Measurements from ENCODE around the gene FGFBP1.

The FGFBP1 gene

DNA sequence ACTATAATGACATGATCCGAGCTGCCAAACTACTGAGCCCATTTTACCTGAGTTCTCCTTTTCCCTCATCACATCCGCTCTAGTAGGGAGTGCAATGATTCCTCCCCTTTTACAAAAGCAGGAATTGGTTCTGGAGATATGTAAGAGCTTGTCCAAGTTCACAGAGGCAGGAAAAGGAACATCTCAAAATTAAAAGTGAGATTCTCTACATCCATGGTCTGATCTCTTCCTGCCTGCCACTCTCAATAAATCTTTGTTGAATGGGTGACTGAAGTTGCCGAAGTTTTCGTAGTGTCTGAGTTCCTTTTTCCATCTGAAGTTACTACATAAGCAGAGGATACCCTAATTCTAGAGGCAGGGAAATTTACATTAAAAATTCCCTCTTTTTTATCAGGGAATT is at the start of gene FGFBP1:
FGFBP1 (minus strand) TSS at position 101 of the 400 bp plus-strand sequence. CDS start 2,108 bp downstream, outside the sequence.
- DNase-seq (ENCODE audit: extremely low read depth in 1 of 2, low read depth in 1 of 2): no peak

DNA sequence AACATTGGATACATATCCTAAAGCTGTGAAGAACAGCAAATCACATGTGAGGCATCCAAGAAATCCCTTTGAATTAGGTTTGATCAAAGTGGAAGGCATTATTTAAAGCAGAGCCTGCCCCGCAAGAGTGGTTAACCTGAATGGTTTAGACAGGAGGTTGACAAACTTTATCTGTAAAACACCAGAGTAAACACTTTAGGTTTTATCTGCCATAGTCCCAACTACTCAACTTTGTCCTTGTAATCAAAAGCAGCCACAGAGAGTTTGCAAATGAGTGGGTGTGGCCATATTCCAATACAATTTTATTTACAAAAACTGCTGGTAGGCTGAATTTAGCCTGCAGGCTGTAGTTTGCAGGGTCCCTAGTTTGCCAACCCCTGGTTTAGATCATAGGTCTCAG is 49.7 kb upstream of the FGFBP1 start:
- DNase-seq (ENCODE audit: extremely low read depth in 1 of 2, low read depth in 1 of 2): no peak

DNA sequence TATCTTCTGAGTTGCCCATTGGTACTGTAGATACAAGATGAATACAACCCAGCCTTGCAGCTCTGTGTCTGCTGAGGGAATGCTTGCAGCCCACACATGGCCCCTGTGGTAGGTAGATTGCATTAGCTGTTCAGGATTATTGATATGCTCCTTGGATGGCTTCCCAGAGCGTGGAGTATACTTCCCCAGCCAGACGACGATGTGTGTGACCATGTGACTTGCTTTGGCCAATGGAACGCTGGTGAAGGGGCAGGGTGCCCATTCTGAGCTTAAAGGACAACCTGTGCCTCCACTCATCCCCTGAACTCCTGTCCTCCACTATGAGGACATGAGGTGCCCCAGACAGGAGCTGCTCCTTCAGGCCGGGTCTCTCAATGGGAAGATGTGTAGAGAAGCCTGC is 48.4 kb upstream of the FGFBP1 start:
- DNase-seq (ENCODE audit: extremely low read depth in 1 of 2, low read depth in 1 of 2): no peak

DNA sequence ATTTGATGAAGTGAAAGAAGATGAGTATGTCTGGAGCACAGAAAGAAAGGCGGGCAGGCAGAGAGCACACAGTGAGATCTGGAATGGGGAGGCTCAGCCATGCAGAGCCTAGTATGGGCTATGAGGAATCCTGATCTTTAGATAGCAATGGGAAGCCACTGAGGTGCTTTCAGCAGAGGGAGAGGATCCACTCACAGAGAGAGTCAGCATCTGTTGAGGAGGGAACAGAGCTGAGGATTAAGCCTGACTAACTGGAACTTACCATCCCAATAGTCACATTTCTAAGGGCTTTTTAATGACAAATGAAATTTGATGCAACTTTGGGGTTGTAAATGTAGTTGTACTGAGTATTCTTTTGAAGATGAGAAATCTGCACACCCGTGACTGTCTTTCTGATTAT is 45.1 kb upstream of the FGFBP1 start:
- no peak for DNase-seq (ENCODE audit: extremely low read depth in 1 of 2, low read depth in 1 of 2)

DNA sequence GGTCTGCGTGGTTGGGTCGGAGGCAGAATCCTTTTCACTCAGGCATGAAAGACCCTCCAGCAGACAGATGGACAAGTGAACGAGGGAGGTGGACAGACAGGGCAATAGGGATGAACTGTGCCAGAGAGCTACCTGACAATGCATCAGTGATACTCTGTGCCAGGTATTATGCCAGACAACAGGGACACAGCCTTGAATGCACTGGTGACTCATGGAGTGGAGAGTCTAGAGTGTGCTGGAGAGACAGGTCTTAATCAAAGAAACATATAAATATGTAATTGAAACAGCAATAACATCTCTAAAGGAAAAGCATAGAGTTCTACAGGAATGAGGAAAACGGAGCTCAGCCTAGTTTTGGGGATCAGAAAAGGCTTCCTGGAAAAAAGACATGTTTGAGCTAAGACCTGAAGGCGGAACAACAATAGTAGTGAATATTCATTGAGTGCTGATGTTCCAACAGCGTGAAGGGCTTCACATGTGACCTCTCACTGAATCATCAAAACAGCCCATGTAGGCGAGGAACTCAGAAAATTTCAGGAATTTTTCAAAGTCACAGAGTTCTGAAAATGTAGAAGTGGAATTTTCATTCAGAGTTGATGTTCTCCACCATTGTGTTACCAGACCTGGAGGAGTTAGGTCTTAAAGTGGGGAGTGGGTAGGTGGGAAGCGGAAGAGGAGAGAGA is 44.4 kb upstream of the FGFBP1 start:
- no peak for DNase-seq (ENCODE audit: extremely low read depth in 1 of 2, low read depth in 1 of 2)

DNA sequence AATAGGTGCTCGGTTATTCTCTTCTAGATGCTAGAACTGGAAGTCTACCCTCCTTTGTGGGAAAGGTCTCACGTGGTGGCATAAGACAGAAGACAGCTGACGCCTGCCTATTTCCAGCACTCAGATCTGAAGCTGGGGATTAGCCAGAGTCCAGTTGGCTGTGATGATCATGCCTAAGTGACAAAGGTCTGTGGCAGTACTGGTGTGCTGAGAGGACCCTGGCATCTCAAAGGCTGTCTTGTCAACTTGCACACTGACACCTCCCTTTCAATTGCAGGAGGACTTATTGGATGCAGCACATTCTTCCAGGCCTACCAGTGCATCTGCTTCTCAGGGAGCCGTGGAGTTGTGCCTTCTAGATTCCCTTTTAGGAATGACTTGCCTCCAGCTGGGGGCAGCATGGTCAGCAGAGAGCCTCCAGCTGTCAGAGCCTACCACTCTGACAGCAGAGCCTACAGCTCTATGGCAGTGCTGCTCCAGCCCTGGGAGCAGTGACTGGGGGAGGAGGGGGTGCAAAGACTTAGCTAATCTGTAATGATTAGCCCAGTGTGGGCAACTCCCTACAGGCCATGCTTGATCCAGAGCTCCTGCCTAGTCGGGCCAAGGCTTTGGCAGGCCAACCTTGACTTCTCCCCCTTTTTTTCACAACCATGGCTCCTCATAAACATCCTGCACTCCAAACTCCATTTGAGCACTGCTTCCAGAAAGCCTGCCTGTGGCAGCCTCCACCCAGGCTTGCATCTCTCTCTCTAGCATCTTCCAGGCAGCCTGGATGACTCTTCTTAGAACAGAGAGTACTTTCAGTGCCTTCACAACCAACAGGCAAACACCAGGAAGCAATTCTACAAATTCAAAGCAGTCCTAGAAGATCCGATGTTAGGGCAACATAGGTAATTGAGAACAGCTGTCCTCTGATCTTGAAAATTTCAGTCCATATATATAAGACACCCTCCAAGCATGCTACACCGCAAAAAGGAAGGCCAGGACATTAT is 38.2 kb upstream of the FGFBP1 start:
- DNase-seq (ENCODE audit: extremely low read depth in 1 of 2, low read depth in 1 of 2): no peak

DNA sequence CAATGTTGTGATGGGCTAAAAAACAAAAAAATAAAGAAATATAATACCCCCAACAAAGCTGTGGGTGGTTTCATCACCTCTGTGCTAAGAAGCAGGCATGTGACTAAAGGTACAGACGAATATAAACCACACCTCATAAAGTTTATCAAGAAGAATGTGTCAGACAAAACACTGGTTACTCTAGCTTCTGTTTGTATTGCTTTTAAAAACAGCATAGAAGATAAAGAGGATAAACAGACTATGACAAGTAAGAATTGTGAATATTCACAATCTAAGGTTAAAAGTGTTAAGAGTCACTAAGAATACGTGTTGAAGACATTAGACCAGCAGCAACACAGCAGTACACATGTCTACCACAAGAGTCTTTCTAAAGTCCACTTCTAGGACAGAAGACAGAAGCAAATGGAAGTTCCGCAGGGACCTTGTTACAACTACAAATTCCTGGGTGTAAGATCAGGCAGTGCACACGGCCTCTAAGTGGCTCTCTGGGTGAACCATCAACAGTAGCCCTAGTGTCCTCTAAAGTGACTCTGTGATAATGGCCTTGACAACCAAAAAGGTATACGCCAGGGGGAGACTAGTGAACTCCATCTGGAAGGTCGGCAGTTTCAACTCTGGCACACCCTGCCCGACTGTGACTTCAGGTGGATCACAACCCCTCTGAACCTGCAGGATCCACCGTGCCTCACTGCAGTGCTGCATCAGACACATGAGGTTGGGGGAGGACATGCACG is 32.7 kb upstream of the FGFBP1 start:
- DNase-seq (ENCODE audit: extremely low read depth in 1 of 2, low read depth in 1 of 2): no peak

DNA sequence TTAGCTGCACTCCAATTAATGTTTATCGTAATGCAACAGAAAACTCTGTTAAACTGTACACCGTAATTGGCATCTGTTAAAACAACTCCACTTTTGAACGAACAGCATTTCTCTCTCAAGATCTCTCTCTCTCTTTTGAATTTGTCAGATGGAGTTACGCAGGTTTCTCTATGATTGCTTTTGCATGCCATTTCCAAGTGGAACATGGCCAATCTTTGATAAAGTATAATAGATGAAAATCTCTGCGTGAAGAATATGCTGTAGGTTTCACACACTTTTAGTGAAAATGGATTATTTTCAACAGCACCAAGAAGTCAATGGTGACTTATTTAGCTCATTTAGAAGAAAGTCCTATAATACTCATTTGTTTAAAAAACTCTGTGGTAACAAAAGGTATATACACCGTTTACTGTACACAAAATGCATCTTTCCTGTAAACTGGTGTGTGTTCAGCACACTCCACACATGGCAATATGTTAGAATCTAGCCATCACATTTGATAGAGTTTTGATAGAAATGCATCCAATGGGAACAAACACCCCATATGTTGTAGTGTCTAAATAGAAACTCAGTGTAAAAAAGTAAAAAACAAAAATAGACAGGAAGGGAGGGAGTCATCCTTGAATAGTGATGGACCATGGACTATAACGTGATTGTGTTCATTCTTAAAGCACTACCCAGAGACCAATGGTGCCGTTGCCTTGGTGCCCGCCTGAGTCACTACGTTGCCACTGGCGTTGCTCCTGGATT is 30.2 kb upstream of the FGFBP1 start:
- DNase-seq (ENCODE audit: extremely low read depth in 1 of 2, low read depth in 1 of 2): no peak

DNA sequence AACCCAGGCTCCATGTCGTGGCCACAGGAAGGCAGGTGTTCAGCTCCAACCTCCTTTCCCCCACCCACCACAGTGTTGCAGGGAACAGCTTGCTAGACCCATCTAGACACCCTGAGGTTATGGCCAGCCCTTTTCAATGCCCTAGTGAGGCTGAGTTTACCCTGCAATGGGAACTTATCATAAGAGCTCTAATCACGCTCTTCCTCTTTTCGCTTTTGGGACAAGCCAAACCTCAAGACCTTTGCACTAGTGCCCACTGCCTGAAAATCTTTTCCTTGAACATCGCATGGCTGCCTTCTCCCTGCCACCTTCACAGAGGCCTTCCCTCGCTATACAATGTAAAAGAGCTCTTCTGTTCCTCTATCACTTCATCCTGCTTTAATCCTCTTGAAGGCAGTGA is 26.8 kb upstream of the FGFBP1 start:
- DNase-seq (ENCODE audit: extremely low read depth in 1 of 2, low read depth in 1 of 2): no peak

DNA sequence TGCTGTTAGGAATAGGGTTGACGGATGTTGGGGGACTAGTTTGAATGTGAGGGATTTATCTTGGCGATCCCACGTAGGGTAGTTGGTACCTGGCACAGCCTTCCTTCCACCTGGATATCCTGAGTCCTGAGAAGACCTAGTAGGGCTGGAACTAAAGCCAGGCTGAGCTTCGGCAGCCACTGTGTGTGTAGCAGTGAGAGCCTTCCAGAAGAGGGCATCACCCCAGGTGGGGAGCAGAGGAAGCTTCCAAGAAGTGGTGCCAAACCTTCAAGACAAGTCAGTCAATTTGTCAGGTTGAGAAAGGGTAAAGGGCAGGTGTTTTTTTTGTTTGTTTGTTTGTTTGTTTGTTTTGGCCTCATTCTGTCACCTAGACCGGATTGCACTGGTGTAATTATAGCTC is 25.6 kb upstream of the FGFBP1 start:
- DNase-seq (ENCODE audit: extremely low read depth in 1 of 2, low read depth in 1 of 2): no peak

DNA sequence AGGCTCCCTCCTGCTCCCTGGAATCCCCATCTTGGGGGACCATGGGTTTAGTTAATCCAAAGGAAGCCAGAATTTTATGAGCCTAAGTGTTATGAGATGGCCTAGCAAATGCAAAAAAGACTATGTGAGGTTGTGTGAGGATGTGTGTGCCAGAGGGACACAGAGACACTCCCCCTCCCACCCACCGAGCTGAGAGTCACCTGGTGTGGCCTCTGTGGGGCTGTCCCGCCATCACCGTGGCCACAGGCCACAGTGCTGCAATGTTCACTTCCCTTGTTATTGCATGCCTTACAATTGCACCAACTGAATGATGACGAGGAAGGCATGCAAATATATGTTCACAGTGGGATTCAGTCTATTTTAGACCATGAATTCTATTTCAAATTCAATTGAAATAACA is 25.0 kb upstream of the FGFBP1 start:
- DNase-seq (ENCODE audit: extremely low read depth in 1 of 2, low read depth in 1 of 2): peak; percentile 58 to 65

DNA sequence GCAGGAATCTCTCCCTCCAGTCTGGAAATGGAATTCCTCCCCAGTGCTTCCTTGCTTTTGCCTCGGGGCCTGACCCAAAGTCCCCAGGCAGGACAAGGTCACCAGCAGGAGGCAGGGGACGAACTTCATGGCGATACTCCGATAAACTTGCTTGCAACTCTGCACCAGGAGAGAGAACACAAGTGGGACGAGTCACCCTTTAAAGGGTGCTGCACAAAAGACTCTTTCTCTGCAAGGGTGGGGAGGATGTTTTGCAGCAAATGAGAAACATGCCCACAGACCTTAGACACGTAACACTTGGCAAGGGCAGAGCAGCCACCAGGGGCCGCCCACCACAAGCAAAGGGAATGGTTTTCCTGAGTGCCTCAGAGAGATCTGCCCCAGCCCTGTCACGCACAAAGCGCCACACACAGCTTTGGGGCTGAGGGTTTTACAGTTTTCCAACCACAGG is 24.5 kb upstream of the FGFBP1 start, which contains the start of gene FGFBP2:
FGFBP2 (minus strand) TSS at position 175 of the 451 bp plus-strand sequence; CDS start at position 129, 46 bp downstream.
- peak; percentile 53 to 79 for DNase-seq (ENCODE audit: extremely low read depth in 1 of 2, low read depth in 1 of 2)

DNA sequence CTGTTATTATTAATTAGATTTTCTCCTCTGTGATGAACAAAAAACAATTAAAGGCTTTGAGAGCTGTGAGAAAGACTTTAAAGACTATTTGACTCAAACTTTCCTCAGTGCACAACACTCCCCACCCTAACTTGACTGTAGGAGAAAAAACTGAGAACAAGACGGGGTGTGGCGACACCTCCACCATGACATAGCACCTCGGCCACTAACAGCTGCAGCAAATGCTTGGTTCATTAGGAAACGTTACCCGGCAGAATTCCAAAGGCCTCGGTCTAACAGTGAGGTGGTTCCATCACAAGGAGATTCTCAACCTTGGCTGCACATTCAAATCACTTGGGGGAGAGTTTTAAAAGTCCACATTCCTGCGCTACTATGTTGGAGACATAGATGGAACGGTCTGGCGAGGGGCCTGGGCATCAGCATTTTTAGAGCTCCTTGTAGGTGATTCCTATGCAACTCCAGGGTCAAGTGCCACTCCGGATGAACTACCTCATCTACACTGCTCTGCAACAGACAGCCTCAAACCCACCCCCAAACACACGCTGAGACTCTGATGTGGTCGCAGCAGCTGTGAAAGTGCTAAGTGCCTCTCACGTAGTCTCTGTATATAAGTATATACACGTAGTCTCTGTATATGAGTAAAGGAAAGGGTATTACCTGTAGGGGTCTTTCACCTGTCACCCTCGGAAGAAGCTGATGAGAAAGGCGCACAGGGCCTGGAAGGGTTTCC is 23.4 kb upstream of the FGFBP1 start:
- DNase-seq (ENCODE audit: extremely low read depth in 1 of 2, low read depth in 1 of 2): no peak

DNA sequence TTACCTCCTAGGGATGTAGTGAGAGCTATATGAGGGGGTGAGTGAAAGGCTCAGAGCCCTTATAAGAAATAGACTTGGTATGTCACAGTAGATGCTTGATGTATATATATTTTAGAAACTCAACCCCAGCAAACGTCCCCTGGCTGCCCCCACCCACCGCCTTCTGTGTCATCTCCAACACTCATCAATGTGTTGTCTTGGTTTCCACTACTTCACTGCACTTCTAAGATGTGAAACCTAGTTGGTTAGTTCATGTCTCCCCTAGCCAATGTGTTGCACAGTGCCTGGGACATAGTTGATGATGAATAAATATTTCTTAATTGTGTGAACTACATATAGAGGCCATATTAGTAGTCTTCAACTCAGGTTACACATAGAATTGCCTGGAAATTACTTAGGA is 20.0 kb upstream of the FGFBP1 start:
- DNase-seq (ENCODE audit: extremely low read depth in 1 of 2, low read depth in 1 of 2): peak in 1 of 2 donors; percentile 32

DNA sequence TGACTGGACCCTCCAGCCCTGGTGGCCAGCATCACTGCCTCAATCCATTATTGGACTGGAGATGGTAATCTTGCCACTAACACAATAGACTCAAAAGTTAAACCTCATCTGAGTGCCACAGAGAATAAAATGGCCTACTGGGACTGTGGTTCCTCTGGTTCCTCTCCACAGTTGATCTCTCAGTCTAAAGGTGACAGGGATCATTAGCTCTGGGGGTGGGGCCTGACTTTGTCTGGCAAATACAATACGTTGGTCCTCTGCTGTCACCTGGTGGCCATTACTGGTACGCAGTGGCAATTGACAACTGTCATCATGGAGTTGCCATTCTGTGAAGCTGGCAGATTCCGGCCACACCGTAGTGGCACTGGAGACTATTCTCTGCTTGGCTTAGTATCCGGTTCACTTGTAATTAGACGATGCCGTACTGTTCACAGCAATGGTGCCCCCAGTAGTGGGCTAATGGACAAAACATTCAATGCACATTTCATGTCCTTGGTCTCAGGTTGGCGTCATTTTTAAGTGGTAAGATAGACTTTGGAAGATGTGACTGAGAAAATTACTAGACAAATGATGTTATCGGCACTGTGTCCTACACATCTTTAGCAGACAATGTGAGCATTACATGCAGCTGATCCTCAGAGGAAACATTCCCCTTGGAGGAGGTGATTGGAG is 17.8 kb upstream of the FGFBP1 start:
- DNase-seq (ENCODE audit: extremely low read depth in 1 of 2, low read depth in 1 of 2): peak in 1 of 2 donors; percentile 79

DNA sequence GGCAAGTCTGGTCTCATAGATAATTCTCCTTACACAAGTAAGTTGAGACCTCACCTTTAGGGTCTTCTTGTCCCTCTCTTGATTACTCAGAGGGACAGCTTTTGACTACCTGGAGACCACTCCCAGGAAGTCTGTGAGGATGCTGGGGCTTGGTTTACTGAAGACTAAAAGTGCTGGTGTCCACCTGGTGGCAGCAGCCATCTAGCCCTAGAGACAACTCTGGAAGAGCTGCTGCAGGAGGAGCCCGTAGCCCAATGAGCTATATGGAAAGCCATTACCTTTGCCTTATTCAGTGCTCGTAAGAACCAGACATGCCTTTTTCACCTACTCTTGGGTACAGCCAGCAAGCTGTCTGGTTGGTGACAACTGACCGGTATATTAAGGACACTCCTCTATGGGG is 17.1 kb upstream of the FGFBP1 start:
- no peak for DNase-seq (ENCODE audit: extremely low read depth in 1 of 2, low read depth in 1 of 2)

DNA sequence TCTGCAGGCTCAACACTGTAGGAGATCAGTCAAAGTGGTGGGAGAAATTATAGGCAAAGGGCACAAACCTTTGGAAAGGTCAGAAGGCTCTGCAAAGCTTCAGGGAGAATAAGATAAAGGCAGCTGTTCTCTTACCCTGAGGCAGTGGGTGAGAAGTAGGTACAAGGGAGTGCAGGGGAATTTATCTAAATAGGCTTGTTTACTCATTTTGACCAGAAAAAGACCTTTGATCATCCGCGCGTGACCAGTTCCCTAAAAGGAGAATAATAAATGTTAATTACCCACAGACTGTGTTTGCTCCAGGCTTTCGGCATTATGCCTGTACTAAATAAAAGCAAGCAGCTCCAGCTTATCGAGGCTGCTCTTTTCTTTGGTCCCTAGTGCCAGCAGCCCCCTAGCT is 15.1 kb upstream of the FGFBP1 start:
- no peak for DNase-seq (ENCODE audit: extremely low read depth in 1 of 2, low read depth in 1 of 2)

DNA sequence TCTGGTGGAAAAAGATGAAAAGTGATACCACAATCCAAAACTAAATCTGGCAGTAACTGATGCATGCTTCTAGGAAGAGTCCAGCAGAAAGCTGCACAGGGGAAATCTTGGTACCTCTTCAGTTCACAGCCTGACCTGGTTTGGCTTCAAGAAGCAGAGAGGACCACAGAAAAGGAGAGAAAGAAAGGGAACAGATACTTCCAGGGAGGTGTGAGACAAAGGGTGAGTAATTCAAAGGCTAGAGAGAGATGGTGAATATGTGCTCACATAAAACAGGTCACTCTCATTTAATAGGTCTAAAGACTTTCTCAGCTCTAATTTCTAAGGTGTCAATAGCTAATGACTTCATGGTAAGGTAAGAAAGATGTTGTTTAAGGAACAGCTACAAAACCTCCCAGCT is 13.2 kb upstream of the FGFBP1 start:
- no peak for DNase-seq (ENCODE audit: extremely low read depth in 1 of 2, low read depth in 1 of 2)

DNA sequence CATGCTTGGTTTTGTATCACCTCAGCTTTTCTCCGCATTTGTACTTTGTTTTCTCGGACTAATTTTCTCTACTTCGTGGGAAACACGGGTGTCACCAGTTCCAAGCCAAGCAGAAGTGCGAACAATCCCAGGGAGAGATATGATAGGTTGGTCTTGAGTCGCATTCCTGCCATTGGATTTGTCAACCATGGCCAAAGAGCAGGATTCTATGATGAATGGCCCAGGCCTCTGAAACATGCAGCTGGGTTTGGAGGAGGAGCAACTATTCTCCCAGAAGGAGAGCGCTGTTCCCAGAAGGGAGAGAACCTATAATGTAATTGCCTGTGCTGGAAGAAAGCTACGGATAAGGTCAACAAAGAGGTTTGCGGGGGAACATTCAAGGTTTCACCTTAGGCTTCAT is 10.3 kb upstream of the FGFBP1 start:
- DNase-seq (ENCODE audit: extremely low read depth in 1 of 2, low read depth in 1 of 2): no peak
